ENCODE data around the gene CARS2. TPM values are rescaled to one million over a fixed set of nuclear protein-coding genes. Genes with fewer than 3 reads are reported as not detected.
A peak's percentile ranks its signal among the peaks of the same experiment; 100 is the strongest.
"Not testable (repeated sequence)": the region's sequence is repeated elsewhere in the genome, so short reads cannot be mapped to it uniquely, and the experiment has no call there.

The CARS2 gene
- total RNA-seq, 4 donors from 2014 or later: 33.9 to 64.7 (median 51.8) TPM

DNA sequence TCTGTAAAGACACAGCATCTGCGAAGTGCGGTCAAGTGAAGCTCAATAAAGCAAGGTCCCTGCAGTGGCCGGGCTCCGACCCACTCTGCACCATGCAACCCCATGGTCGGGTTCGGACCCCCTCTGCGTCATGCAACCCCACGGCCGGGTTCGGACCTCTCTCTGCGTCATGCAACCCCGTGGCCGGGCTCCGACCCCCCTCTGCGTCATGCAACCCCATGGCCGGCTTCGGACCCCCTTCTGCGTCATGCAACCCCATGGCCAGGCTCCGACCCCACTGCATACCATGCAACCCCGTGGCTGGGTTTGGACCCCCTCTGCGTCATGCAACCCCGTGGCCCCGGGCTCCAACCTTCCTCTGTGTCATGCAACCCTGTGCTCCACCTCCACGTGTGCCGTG, 43.8 kb downstream of the CARS2 start:
- intact Hi-C loops (cut with DNase I; ENCODE audit: low total_unique reads): no loop called here
- H3K4me3 ChIP-seq (ENCODE audit: low read depth, poor library complexity, severe bottlenecking): no peak overlapping the region
- TF ChIP-seq POLR2A (IDR thresholded peaks at IDR 0.05): no peak
- TF ChIP-seq, protein P1, sequence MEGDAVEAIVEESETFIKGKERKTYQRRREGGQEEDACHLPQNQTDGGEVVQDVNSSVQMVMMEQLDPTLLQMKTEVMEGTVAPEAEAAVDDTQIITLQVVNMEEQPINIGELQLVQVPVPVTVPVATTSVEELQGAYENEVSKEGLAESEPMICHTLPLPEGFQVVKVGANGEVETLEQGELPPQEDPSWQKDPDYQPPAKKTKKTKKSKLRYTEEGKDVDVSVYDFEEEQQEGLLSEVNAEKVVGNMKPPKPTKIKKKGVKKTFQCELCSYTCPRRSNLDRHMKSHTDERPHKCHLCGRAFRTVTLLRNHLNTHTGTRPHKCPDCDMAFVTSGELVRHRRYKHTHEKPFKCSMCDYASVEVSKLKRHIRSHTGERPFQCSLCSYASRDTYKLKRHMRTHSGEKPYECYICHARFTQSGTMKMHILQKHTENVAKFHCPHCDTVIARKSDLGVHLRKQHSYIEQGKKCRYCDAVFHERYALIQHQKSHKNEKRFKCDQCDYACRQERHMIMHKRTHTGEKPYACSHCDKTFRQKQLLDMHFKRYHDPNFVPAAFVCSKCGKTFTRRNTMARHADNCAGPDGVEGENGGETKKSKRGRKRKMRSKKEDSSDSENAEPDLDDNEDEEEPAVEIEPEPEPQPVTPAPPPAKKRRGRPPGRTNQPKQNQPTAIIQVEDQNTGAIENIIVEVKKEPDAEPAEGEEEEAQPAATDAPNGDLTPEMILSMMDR (IDR thresholded peaks at IDR 0.05): no peak
- DNase-seq (ENCODE audit: low spot score in 2 of 2): peak in 1 of 2 donors; percentile 72
- 94 to 97% methylated on average over 25 of the region's 25 CpGs for WGBS, 2 donors

DNA sequence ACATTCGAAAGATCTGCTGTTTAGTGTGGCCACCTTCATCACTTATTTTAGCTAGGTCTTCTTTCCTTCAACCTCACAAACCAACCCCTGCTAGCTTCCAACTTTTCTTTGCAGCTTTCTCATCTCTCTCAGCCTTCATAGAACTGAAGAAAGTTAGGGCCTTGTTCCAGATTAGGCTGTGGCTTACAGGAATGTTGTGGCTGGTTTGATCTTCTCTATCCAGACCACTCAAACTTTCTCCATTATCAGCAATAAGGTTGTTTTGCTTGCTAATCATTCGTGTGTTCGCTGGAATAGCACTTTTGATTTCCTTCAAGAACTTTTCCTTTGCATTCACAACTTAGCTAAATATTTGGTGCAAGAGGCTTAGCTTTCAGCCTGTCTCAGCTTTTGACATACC, 44.7 kb downstream of the CARS2 start:
- intact Hi-C loops (cut with DNase I; ENCODE audit: low total_unique reads): no loop called here
- 89 to 91% methylated on average over 3 of the region's 3 CpGs for WGBS, 2 donors
- TF ChIP-seq, protein P1 (IDR thresholded peaks at IDR 0.05): no peak
- no peak for TF ChIP-seq POLR2A (IDR thresholded peaks at IDR 0.05)
- no peak for DNase-seq (ENCODE audit: low spot score in 2 of 2)
- no peak overlapping the region for H3K4me3 ChIP-seq (ENCODE audit: low read depth, poor library complexity, severe bottlenecking)

DNA sequence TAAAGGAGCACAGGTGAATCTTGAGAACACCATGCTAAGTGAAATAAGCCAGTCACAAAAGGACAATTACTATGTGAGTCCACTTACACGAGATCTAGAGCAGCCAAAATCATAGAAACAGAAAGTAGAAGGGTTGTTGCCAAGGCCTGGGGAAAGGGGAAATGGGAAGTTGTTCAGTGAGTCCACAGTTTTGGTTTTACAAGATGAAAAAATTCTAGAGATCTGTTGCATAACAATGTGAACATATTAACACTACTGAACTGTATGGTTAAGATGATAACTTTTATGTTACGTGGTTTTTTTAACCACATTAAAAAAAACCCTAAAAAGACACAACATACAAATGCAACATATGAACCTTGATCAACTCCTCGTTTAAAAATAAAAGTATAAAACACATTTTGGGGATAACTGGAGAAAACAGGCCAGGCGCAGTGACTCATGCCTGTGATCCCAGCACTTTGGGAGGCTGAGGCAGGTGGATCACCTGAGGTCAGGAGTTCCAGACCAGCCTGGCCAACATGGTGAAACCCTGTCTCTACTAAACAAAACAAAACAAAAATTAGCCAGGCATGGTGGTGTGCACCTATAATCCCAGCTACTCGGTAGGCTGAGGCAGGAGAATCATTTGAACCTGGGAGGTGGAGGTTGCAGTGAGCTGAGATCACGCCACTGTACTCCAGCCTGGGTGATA, 47.6 kb downstream of the CARS2 start:
- H3K4me3 ChIP-seq (ENCODE audit: low read depth, poor library complexity, severe bottlenecking); intact Hi-C loops (cut with DNase I; ENCODE audit: low total_unique reads): not testable (repeated sequence)
- 88 to 89% methylated on average over 6 of the region's 6 CpGs for WGBS, 2 donors
- DNase-seq (ENCODE audit: low spot score in 2 of 2): peak in 1 of 2 donors; percentile 68

DNA sequence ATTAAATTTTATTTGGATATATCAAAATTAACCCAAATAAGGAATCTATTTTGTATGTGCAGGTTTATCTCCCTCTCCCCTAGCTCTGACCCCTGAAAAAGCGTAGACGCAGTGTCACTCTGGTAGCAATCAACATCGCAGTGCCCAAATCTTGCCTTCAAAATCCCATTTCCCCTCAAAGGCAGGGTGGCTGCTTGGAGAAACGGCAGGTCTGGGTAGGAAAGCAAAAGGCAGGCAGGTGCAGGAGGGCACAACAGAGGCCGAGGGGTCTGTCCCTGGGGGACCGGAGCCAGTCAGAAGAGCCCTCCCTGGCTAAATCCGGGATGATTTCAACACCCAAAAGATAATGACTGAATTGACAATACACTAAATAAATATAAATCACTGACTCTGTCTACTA, 48.7 kb downstream of the CARS2 start:
- intact Hi-C loops (cut with DNase I; ENCODE audit: low total_unique reads): no loop called here
- DNase-seq (ENCODE audit: low spot score in 2 of 2): peak in 1 of 2 donors; percentile 75
- WGBS, 2 donors: 93 to 97% methylated on average over 7 of the region's 7 CpGs
- H3K4me3 ChIP-seq (ENCODE audit: low read depth, poor library complexity, severe bottlenecking): no peak overlapping the region
- TF ChIP-seq, protein P1 (IDR thresholded peaks at IDR 0.05): no peak

DNA sequence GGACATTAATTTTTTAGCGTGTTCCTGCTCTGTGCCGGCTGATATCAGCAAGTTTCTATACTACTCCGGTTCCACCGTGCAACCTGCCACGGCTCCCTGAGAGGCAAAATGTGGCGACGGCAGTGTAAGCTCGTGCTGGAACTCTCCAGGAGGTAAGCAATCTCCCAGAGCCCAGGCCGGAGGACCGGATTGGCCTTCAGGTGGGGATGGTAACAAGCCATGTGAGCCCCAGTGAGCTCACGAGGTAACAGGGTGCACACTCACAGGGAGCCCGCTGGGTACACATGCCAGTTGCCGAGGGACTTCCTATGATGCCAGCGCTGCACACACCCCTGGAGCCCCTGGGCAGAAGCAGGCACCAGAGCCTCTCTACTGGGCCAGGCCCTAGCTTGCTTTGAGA, 52.1 kb downstream of the CARS2 start:
- WGBS, 2 donors: 94 to 95% methylated on average over 14 of the region's 14 CpGs
- no peak for DNase-seq (ENCODE audit: low spot score in 2 of 2)
- TF ChIP-seq, protein P1 (IDR thresholded peaks at IDR 0.05): no peak
- no peak for TF ChIP-seq POLR2A (IDR thresholded peaks at IDR 0.05)
- no peak overlapping the region for H3K4me3 ChIP-seq (ENCODE audit: low read depth, poor library complexity, severe bottlenecking)
- intact Hi-C loops (cut with DNase I; ENCODE audit: low total_unique reads): no loop called here

DNA sequence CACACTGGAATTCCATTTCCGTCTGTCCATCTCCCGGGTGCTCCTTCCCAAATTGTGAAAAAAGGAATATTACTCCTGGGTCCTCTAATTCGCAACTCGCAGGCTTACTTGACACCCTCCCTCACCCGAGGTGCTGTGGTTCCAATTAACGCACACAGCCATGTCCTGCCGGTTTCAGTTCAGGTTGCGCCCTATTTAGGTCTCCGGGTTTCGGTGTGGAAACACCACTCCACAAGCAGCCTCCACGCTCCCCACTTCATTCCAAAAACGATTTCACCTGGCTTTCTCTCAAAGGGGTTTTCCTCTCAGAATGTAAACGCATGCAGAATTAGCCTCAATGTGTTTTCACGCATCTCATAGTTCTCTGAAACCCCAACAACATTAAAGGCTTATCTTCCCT, 52.6 kb downstream of the CARS2 start:
- 92 to 93% methylated on average over 14 of the region's 14 CpGs for WGBS, 2 donors
- H3K4me3 ChIP-seq (ENCODE audit: low read depth, poor library complexity, severe bottlenecking): no peak overlapping the region
- DNase-seq (ENCODE audit: low spot score in 2 of 2): no peak
- TF ChIP-seq, protein P1 (IDR thresholded peaks at IDR 0.05): no peak
- TF ChIP-seq POLR2A (IDR thresholded peaks at IDR 0.05): no peak
- intact Hi-C loops (cut with DNase I; ENCODE audit: low total_unique reads): no loop called here
